ENCODE measurements around the gene DEK.
"Not testable (repeated sequence)": the region's sequence is repeated elsewhere in the genome, so short reads cannot be mapped to it uniquely, and the experiment has no call there.

The DEK gene

GRCh38 chr6:18264219-18264922, at the start of gene DEK:
Gene DEK (minus strand): TSS chr6:18264530. CDS start chr6:18263987, 543 bp downstream.
- peak; percentile 68 for DNase-seq

- DNase-seq, result no peak
These were observed 48.0 kb upstream of the DEK start for GRCh38 chr6:18312368-18312767.

GRCh38 chr6:18310010-18310409, 45.7 kb upstream of the DEK start:
- not testable (repeated sequence) for DNase-seq

- no peak for DNase-seq
These were observed 44.7 kb upstream of the DEK start for GRCh38 chr6:18309046-18309445.

GRCh38 chr6:18308070-18308735, 43.9 kb upstream of the DEK start:
- DNase-seq, result no peak

GRCh38 chr6:18306977-18307376, 42.6 kb upstream of the DEK start:
- no peak for DNase-seq

GRCh38 chr6:18302561-18303439, 38.5 kb upstream of the DEK start:
- no peak for DNase-seq

- DNase-seq, result no peak
These were observed 29.0 kb upstream of the DEK start for GRCh38 chr6:18293076-18293904.

GRCh38 chr6:18289283-18289682, 25.0 kb upstream of the DEK start:
- no peak for DNase-seq

GRCh38 chr6:18284261-18284660, 19.9 kb upstream of the DEK start:
- no peak for DNase-seq

GRCh38 chr6:18281564-18281963, 17.2 kb upstream of the DEK start:
- DNase-seq, result no peak

GRCh38 chr6:18280084-18280483, 15.8 kb upstream of the DEK start:
- DNase-seq, result no peak

- no peak for DNase-seq
These were observed 15.1 kb upstream of the DEK start for GRCh38 chr6:18279422-18279821.

- no peak for DNase-seq
These were observed 13.1 kb upstream of the DEK start for GRCh38 chr6:18277237-18278006.

- no peak for DNase-seq
These were observed 12.4 kb upstream of the DEK start for GRCh38 chr6:18276610-18277236.

GRCh38 chr6:18270216-18270615, 5.9 kb upstream of the DEK start:
- DNase-seq, result no peak

- DNase-seq, result no peak
These were observed 5.4 kb upstream of the DEK start for GRCh38 chr6:18269717-18270116.

- DNase-seq, result no peak
These were observed 4.9 kb upstream of the DEK start for GRCh38 chr6:18269253-18269652.

GRCh38 chr6:18268066-18268465, 3.7 kb upstream of the DEK start:
- no peak for DNase-seq

GRCh38 chr6:18266523-18266912, 2.2 kb upstream of the DEK start:
- no peak for DNase-seq

- DNase-seq, result no peak
These were observed 1.6 kb upstream of the DEK start for GRCh38 chr6:18265787-18266522.
